ELF-1 (cell line): Measurements from ENCODE around the gene OR5J2.
"Not testable (repeated sequence)": the region's sequence is repeated elsewhere in the genome, so short reads cannot be mapped to it uniquely, and the experiment has no call there.

Source experiments
- DNase-seq: peaks from one replicate; pipeline ENCODE4 v3.0.0-alpha.2; 2016; ENCODE audit warnings: low read depth, low spot score

Gene OR5J2

GRCh38 chr11:56176318-56176717, at the start of gene OR5J2:
OR5J2 (plus strand) TSS chr11:56176618; CDS start chr11:56176618, 0 bp downstream.
- DNase-seq = no peak

- no peak for DNase-seq
Measured at GRCh38 chr11:56140151-56140661, 36.2 kb upstream of the OR5J2 start, which contains the start of gene OR8J3. OR8J3 (minus strand) TSS chr11:56140201; CDS start chr11:56137718, 2,483 bp downstream.

GRCh38 chr11:56143681-56144080, 32.7 kb upstream of the OR5J2 start:
- DNase-seq = not testable (repeated sequence)

- peak; percentile 34 for DNase-seq
Measured at GRCh38 chr11:56151376-56151775, 25.0 kb upstream of the OR5J2 start.

- no peak for DNase-seq
Measured at GRCh38 chr11:56152333-56152732, 24.1 kb upstream of the OR5J2 start.

- no peak for DNase-seq
Measured at GRCh38 chr11:56160217-56160616, 16.2 kb upstream of the OR5J2 start, which contains the start of gene OR8K5. OR8K5 (minus strand) TSS chr11:56160317; CDS start chr11:56160317, 0 bp downstream.

- DNase-seq = no peak
Measured at GRCh38 chr11:56163804-56164203, 12.6 kb upstream of the OR5J2 start.

- no peak for DNase-seq
Measured at GRCh38 chr11:56172256-56172830, 4.1 kb upstream of the OR5J2 start.

- no peak for DNase-seq
Measured at GRCh38 chr11:56183459-56183858, 7.0 kb downstream of the OR5J2 start.

- DNase-seq = no peak
Measured at GRCh38 chr11:56188602-56189001, 12.2 kb downstream of the OR5J2 start.

GRCh38 chr11:56196705-56197104, 20.3 kb downstream of the OR5J2 start:
- no peak for DNase-seq

- no peak for DNase-seq
Measured at GRCh38 chr11:56197367-56197766, 20.9 kb downstream of the OR5J2 start.

- DNase-seq = no peak
Measured at GRCh38 chr11:56207790-56208189, 31.4 kb downstream of the OR5J2 start.

- DNase-seq = no peak
Measured at GRCh38 chr11:56214537-56214936, 38.1 kb downstream of the OR5J2 start.

- DNase-seq = peak; percentile 36
Measured at GRCh38 chr11:56219735-56220134, 43.3 kb downstream of the OR5J2 start.
